Neural cell (in vitro differentiated cells): ENCODE measurements around the gene MMS19. TPM values are rescaled to one million over a fixed set of nuclear protein-coding genes. Genes with fewer than 3 reads are reported as not detected.

Source experiments
- H2AFZ ChIP-seq: fragments of 200-600, 300-800 bp; sonication (generic), shearing (Covaris generic); 2 replicates; pipeline ENCODE4 v1.6.0; 2014; ENCODE audit warnings: low read depth, mild to moderate bottlenecking, antibody characterized with exemption, low read length, moderate library complexity
- H3F3A ChIP-seq: fragments of 200-600 bp; shearing (Covaris generic); 2 replicates; pipeline ENCODE4 v1.6.1; 2016; ENCODE audit warnings: mild to moderate bottlenecking, moderate library complexity, mixed read lengths, antibody characterized with exemption, low read length; ENCODE audit not compliant: insufficient read depth, poor library complexity, severe bottlenecking
- H3K27ac ChIP-seq: fragments of 200-600, 300-800 bp; sonication (generic), shearing (Covaris generic); 2 replicates; pipeline ENCODE4 v1.5.1; 2014; ENCODE audit warnings: mild to moderate bottlenecking, low read length, moderate library complexity
- H3K27me3 ChIP-seq: fragments of 300-800, 200-600 bp; sonication (generic), shearing (Covaris generic); 2 replicates; pipeline ENCODE4 v1.6.0; 2014; ENCODE audit warnings: mild to moderate bottlenecking, low read depth, low read length, moderate library complexity; ENCODE audit not compliant: insufficient read depth
- H3K36me3 ChIP-seq: fragments of 300-800, 200-600 bp; sonication (generic), shearing (Covaris generic); 2 replicates; pipeline ENCODE4 v1.5.1; 2014; ENCODE audit warnings: mild to moderate bottlenecking, antibody characterized with exemption, low read length, moderate library complexity; ENCODE audit not compliant: insufficient read depth
- H3K4me2 ChIP-seq: fragments of 300-800, 200-600 bp; sonication (generic), shearing (Covaris generic); 2 replicates; pipeline ENCODE4 v1.6.0; 2014; ENCODE audit warnings: mild to moderate bottlenecking, low read length
- H3K4me3 ChIP-seq: fragments of 300-800, 200-600 bp; sonication (generic), shearing (Covaris generic); 2 replicates; pipeline ENCODE4 v1.5.1; 2014; ENCODE audit warnings: mild to moderate bottlenecking, low read length, moderate library complexity
- H3K79me2 ChIP-seq: fragments of 200-600 bp; shearing (Covaris generic); replicated peaks from 2 replicates; pipeline ENCODE4 v1.6.0; 2014; ENCODE audit warnings: mild to moderate bottlenecking, low read length, moderate library complexity; ENCODE audit not compliant: insufficient read depth
- H3K9ac ChIP-seq: fragments of 300-800, 200-600 bp; sonication (generic), shearing (Covaris generic); 2 replicates; pipeline ENCODE4 v1.6.1; 2016; ENCODE audit warnings: mild to moderate bottlenecking, low read length, mixed read lengths
- H3K9me2 ChIP-seq: fragments of 200-600 bp; shearing (Covaris generic); 2 replicates; pipeline ENCODE4 v1.6.1; 2016; ENCODE audit warnings: mild to moderate bottlenecking, low read length, mixed read lengths; ENCODE audit not compliant: insufficient read depth
- H3K9me3 ChIP-seq: fragments of 200-600, 300-800 bp; sonication (generic), shearing (Covaris generic); 2 replicates; pipeline ENCODE4 v1.6.1; 2016; ENCODE audit warnings: mild to moderate bottlenecking, mixed run types, low read length, moderate library complexity, mixed read lengths
- H4K20me1 ChIP-seq: fragments of 200-600 bp; shearing (Covaris generic); 2 replicates; pipeline ENCODE4 v1.6.1; 2016; ENCODE audit warnings: mild to moderate bottlenecking, mixed run types; ENCODE audit not compliant: insufficient read depth
- EP300 ChIP-seq: fragments of 450-650 bp; conservative IDR thresholded peaks from 2 replicates; pipeline ENCODE4 v1.6.1; 2014; ENCODE audit warnings: antibody characterized with exemption, mild to moderate bottlenecking, moderate library complexity; ENCODE audit not compliant: poor library complexity, severe bottlenecking
- EZH2 ChIP-seq: fragments of 200-600, 300-800 bp; shearing (Covaris generic), sonication (generic); IDR thresholded peaks from 2 replicates; pipeline ENCODE4 v1.6.1; 2014; ENCODE audit warnings: antibody characterized with exemption, low read length, borderline replicate concordance, mild to moderate bottlenecking; ENCODE audit not compliant: insufficient read depth, poor library complexity, severe bottlenecking
- MXI1 ChIP-seq: fragments of 450-650 bp; conservative IDR thresholded peaks from 2 replicates; pipeline ENCODE4 v1.6.1; 2014; ENCODE audit warnings: antibody characterized with exemption, mild to moderate bottlenecking; ENCODE audit not compliant: poor library complexity, severe bottlenecking
- POLR2AphosphoS5 ChIP-seq: IDR thresholded peaks from 2 replicates; pipeline ENCODE4 v1.6.1; 2012
- RAD21 ChIP-seq: fragments of 450-650 bp; conservative IDR thresholded peaks from 2 replicates; pipeline ENCODE4 v1.6.1; 2014; ENCODE audit warnings: antibody characterized with exemption, mild to moderate bottlenecking, moderate library complexity
- SMC3 ChIP-seq: fragments of 450-650 bp; conservative IDR thresholded peaks from 2 replicates; pipeline ENCODE4 v1.6.1; 2014; ENCODE audit warnings: antibody characterized with exemption, mild to moderate bottlenecking, moderate library complexity; ENCODE audit not compliant: poor library complexity
- TAF1 ChIP-seq: IDR thresholded peaks from 2 replicates; pipeline ENCODE4 v1.6.1; 2012; ENCODE audit warnings: low read depth
- polyA plus RNA-seq: library from polyadenylated mRNA; depleted of rRNA; stranded (reverse); fragments of >200 nt; gene quantifications from 2 replicates; pipeline ENCODE4 v1.2.3, GENCODE V29; 2014
- TF ChIP-seq, protein P1 (sequence below): fragments of 450-650 bp; IDR thresholded peaks from 2 replicates; pipeline ENCODE4 v1.5.1; 2014; ENCODE audit warnings: antibody characterized with exemption, mild to moderate bottlenecking, moderate library complexity; ENCODE audit not compliant: poor library complexity, severe bottlenecking
- TF ChIP-seq, protein P2 (sequence below): IDR thresholded peaks from 2 replicates; pipeline ENCODE4 v1.6.1; 2012; ENCODE audit warnings: borderline replicate concordance

The MMS19 gene
- polyA plus RNA-seq, 1 donor from 2014 or later: 54.1 TPM

DNA sequence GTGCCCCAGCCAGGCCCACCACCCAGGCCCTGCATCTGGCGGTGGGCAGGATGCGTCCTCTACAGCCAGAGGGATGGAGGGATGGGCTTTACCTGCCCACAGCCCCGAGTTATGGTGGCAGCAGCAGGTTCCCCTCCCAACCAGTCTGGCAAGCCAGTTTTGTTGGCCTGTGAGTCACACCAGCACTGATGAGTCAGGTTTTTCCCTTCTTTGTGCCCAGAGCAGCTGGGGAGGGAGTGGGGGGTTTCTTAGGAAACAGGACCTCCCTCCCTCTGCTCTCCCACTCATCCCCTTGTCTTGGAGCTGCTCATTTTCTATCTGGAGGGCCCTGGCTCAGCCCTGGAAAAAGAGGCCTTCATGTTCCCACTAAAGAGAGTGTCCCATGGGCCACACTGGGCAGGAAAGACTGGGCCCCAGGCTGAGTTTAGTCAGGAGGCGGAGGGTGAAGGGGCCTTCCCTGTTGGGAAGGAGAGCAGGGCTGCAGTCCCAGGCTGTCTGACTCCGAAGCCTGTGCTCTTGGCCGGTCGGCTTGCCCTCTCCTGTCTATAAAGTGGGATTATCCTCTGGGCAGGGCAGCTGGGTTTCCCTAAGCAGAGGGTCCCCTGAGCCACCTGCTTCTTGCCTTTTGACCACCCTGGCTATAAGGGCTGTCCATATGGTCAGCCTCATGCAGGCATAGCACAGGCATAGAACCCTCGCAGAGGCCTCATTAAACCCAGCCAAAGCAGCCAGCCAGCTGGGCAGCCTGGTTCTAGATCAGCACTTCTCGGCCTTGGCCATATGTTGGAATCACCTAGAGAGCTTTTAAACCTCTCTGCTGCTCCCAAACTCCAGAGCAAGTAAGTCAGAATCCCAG lies 44.2 kb upstream of the MMS19 start:
- Histone ChIP-seq H3K9me2 (no peaks in the 10 kb centered on the region), H3F3A (no peaks in the 10 kb centered on the region), H4K20me1 (no peaks in the 10 kb centered on the region), H3K9me3 (no peaks in the 10 kb centered on the region), H3K4me3 (no peak overlapping the region), H3K4me2 (no peak overlapping the region), H3K27ac (no peak overlapping the region), H3K79me2 (no peaks in the 10 kb centered on the region), H3K9ac (no peak overlapping the region), H3K36me3 (no peaks in the 10 kb centered on the region), H2AFZ (no peak overlapping the region), H3K27me3 (no peaks in the 10 kb centered on the region)
- TF ChIP-seq MXI1: no peak
- no peak for TF ChIP-seq RAD21
- no peak for TF ChIP-seq TAF1

DNA sequence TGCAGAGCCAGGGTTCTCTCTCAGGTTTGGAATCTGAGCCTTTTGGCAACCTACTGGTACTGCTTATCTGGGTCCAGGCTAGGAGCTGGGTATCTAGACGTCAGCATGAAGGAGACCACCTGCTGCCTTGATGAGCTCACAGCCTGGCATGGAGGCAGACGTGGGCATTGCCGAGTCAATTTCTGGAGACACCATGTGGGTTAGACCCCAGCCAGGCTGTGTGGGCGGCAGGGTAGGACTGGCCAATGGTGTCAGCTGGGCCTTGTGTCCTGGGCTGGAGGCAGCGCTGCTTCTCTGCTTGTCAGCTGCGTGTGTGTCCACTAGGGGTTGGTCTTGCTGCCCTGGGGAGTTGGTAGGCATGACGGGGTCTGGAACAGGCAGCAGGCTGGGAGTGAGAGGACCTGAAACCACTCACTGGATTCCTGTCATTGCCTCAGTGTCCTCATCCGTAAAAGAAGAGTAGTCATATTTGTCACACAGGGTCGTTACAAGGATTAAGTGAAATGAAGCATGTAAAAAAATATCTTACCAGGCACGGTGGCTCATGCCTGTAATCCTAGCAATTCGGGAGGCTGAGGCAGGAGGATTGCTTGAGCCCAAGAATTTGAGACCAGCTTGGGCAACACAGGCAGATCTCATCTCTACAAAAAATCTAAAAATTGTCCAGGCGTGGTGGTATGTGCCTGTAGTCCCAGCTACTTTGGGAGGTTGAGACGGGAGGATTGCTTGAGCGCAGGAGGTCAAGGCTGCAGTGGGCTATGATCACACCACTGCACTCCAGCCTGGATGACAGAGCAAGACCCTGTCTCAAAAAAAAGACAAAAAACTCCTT lies 42.7 kb upstream of the MMS19 start:
- Histone ChIP-seq H4K20me1 (no peaks in the 10 kb centered on the region), H3K9me3 (no peaks in the 10 kb centered on the region), H3K4me3 (no peak overlapping the region), H3K27ac (no peak overlapping the region), H3K9me2 (no peaks in the 10 kb centered on the region), H3K27me3 (no peaks in the 10 kb centered on the region), H2AFZ (no peak overlapping the region), H3K79me2 (no peaks in the 10 kb centered on the region), H3K36me3 (no peaks in the 10 kb centered on the region), H3K4me2 (no peak overlapping the region), H3F3A (no peaks in the 10 kb centered on the region), H3K9ac (no peak overlapping the region)
- TF ChIP-seq POLR2AphosphoS5: no peak
- TF ChIP-seq RAD21: no peak
- TF ChIP-seq, protein P1, sequence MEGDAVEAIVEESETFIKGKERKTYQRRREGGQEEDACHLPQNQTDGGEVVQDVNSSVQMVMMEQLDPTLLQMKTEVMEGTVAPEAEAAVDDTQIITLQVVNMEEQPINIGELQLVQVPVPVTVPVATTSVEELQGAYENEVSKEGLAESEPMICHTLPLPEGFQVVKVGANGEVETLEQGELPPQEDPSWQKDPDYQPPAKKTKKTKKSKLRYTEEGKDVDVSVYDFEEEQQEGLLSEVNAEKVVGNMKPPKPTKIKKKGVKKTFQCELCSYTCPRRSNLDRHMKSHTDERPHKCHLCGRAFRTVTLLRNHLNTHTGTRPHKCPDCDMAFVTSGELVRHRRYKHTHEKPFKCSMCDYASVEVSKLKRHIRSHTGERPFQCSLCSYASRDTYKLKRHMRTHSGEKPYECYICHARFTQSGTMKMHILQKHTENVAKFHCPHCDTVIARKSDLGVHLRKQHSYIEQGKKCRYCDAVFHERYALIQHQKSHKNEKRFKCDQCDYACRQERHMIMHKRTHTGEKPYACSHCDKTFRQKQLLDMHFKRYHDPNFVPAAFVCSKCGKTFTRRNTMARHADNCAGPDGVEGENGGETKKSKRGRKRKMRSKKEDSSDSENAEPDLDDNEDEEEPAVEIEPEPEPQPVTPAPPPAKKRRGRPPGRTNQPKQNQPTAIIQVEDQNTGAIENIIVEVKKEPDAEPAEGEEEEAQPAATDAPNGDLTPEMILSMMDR: no peak
- TF ChIP-seq MXI1: no peak
- TF ChIP-seq EP300: no peak
- TF ChIP-seq EZH2: no peak

DNA sequence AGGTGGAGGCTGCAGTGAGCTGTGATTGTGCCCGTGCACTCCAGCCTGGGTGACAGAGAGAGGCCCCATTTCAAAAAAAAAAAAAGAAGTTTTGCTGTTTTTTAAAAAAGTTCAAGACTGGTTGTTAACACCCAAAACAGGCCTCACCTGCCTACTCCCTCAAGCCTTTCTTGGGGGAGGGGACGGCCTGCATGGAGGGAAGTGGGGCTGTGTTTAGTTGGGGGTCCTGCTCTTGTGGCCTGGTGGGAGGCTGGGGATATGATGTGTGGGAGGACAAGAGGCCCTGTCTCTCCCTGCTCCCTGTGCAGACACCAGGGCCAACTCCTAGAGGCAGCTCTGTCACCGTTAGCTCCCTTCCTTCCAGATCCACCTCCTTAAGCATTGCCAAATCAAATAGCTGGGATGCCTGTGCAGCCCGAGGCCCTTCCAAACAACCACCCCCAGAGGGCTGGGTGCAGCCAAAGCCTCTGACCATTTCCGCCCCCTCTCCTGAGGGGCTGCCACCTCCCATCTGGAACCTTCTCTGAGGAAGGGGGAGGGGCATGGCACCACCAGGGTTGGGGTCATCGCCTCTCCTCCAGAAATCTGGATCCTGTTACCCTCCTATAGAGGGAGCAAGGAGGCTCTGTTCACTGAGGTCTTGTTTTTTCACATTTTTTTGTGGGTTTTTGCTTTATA lies 41.4 kb upstream of the MMS19 start:
- TF ChIP-seq, protein P2, sequence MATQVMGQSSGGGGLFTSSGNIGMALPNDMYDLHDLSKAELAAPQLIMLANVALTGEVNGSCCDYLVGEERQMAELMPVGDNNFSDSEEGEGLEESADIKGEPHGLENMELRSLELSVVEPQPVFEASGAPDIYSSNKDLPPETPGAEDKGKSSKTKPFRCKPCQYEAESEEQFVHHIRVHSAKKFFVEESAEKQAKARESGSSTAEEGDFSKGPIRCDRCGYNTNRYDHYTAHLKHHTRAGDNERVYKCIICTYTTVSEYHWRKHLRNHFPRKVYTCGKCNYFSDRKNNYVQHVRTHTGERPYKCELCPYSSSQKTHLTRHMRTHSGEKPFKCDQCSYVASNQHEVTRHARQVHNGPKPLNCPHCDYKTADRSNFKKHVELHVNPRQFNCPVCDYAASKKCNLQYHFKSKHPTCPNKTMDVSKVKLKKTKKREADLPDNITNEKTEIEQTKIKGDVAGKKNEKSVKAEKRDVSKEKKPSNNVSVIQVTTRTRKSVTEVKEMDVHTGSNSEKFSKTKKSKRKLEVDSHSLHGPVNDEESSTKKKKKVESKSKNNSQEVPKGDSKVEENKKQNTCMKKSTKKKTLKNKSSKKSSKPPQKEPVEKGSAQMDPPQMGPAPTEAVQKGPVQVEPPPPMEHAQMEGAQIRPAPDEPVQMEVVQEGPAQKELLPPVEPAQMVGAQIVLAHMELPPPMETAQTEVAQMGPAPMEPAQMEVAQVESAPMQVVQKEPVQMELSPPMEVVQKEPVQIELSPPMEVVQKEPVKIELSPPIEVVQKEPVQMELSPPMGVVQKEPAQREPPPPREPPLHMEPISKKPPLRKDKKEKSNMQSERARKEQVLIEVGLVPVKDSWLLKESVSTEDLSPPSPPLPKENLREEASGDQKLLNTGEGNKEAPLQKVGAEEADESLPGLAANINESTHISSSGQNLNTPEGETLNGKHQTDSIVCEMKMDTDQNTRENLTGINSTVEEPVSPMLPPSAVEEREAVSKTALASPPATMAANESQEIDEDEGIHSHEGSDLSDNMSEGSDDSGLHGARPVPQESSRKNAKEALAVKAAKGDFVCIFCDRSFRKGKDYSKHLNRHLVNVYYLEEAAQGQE: no peak
- TF ChIP-seq EZH2 (no peak), RAD21 (no peak), EP300 (no peak), TAF1 (no peak), MXI1 (no peak), SMC3 (no peak), POLR2AphosphoS5 (no peak)
- TF ChIP-seq, protein P1: no peak
- Histone ChIP-seq H3K9ac (no peak overlapping the region), H3K4me3 (no peak overlapping the region), H3K9me2 (no peaks in the 10 kb centered on the region), H3K4me2 (no peak overlapping the region), H3K27me3 (no peaks in the 10 kb centered on the region), H3K79me2 (no peaks in the 10 kb centered on the region), H2AFZ (no peak overlapping the region), H4K20me1 (no peaks in the 10 kb centered on the region), H3K27ac (no peak overlapping the region), H3K36me3 (no peaks in the 10 kb centered on the region), H3K9me3 (no peaks in the 10 kb centered on the region), H3F3A (no peaks in the 10 kb centered on the region)
